ENCODE measurements around the gene MEF2A.

The MEF2A gene

GRCh38 chr15:99593070-99593469 is 27.3 kb downstream of the MEF2A start:
- peaks cover 18% of the 10 kb centered on the region for H3K79me2 ChIP-seq
- TF ChIP-seq CTCF (IDR thresholded peaks at IDR 0.05) = no peak
- no peak overlapping the region for H3K9ac ChIP-seq
- H3K9me3 ChIP-seq (ENCODE audit: control insufficient read depth, low read length) = no peaks in the 10 kb centered on the region
- H2AFZ ChIP-seq = no peak overlapping the region
- H3K4me3 ChIP-seq (ENCODE audit: low read depth, low read length) = no peak overlapping the region
- peaks cover 4% of the 10 kb centered on the region for H3K4me1 ChIP-seq
- H3K27ac ChIP-seq = no peak overlapping the region
- no peaks in the 10 kb centered on the region for H3K36me3 ChIP-seq (ENCODE audit: control insufficient read depth, insufficient read depth, low read length)
- no peak overlapping the region for H3K4me2 ChIP-seq (ENCODE audit: low read length)
- no peaks in the 10 kb centered on the region for H3K27me3 ChIP-seq (ENCODE audit: control insufficient read depth, insufficient read depth, low read length)

GRCh38 chr15:99594916-99595315 is 29.1 kb downstream of the MEF2A start:
- Histone ChIP-seq H3K4me3 (ENCODE audit: low read depth, low read length) (no peak overlapping the region), H2AFZ (no peak overlapping the region), H3K4me2 (ENCODE audit: low read length) (no peak overlapping the region), H3K4me1 (peaks cover 4% of the 10 kb centered on the region), H3K36me3 (ENCODE audit: control insufficient read depth, insufficient read depth, low read length) (no peaks in the 10 kb centered on the region), H3K79me2 (peaks cover 9% of the 10 kb centered on the region), H3K9ac (no peak overlapping the region), H3K27ac (no peak overlapping the region), H3K27me3 (ENCODE audit: control insufficient read depth, insufficient read depth, low read length) (no peaks in the 10 kb centered on the region), H3K9me3 (ENCODE audit: control insufficient read depth, low read length) (no peaks in the 10 kb centered on the region)
- TF ChIP-seq CTCF (IDR thresholded peaks at IDR 0.05) = no peak

- H2AFZ ChIP-seq = no peak overlapping the region
- no peaks in the 10 kb centered on the region for H3K4me1 ChIP-seq
- no peaks in the 10 kb centered on the region for H3K27me3 ChIP-seq (ENCODE audit: control insufficient read depth, insufficient read depth, low read length)
- H3K27ac ChIP-seq = no peak overlapping the region
- no peak overlapping the region for H3K9ac ChIP-seq
- no peak overlapping the region for H3K4me3 ChIP-seq (ENCODE audit: low read depth, low read length)
- H3K9me3 ChIP-seq (ENCODE audit: control insufficient read depth, low read length) = no peaks in the 10 kb centered on the region
- no peak overlapping the region for H3K4me2 ChIP-seq (ENCODE audit: low read length)
- H3K79me2 ChIP-seq = peaks cover 4% of the 10 kb centered on the region
- no peaks in the 10 kb centered on the region for H3K36me3 ChIP-seq (ENCODE audit: control insufficient read depth, insufficient read depth, low read length)
- no peak for TF ChIP-seq CTCF (IDR thresholded peaks at IDR 0.05)
These were observed 32.5 kb downstream of the MEF2A start for GRCh38 chr15:99598296-99598695.

- Histone ChIP-seq H3K27ac (no peak overlapping the region), H3K9me3 (ENCODE audit: control insufficient read depth, low read length) (no peaks in the 10 kb centered on the region), H3K4me3 (ENCODE audit: low read depth, low read length) (no peak overlapping the region), H3K36me3 (ENCODE audit: control insufficient read depth, insufficient read depth, low read length) (no peaks in the 10 kb centered on the region), H3K4me1 (no peaks in the 10 kb centered on the region), H3K79me2 (peaks cover 10% of the 10 kb centered on the region), H3K4me2 (ENCODE audit: low read length) (no peak overlapping the region), H3K9ac (no peak overlapping the region), H2AFZ (no peak overlapping the region), H3K27me3 (ENCODE audit: control insufficient read depth, insufficient read depth, low read length) (no peaks in the 10 kb centered on the region)
- TF ChIP-seq CTCF (IDR thresholded peaks at IDR 0.05) = no peak
These were observed 38.0 kb downstream of the MEF2A start for GRCh38 chr15:99603828-99604227.

- H3K79me2 ChIP-seq = peaks cover 9% of the 10 kb centered on the region
- H3K9me3 ChIP-seq (ENCODE audit: control insufficient read depth, low read length) = no peaks in the 10 kb centered on the region
- no peak overlapping the region for H3K4me3 ChIP-seq (ENCODE audit: low read depth, low read length)
- H2AFZ ChIP-seq = no peak overlapping the region
- no peaks in the 10 kb centered on the region for H3K4me1 ChIP-seq
- H3K36me3 ChIP-seq (ENCODE audit: control insufficient read depth, insufficient read depth, low read length) = no peaks in the 10 kb centered on the region
- H3K27me3 ChIP-seq (ENCODE audit: control insufficient read depth, insufficient read depth, low read length) = no peaks in the 10 kb centered on the region
- TF ChIP-seq CTCF (IDR thresholded peaks at IDR 0.05) = no peak
- no peak overlapping the region for H3K9ac ChIP-seq
- H3K27ac ChIP-seq = no peak overlapping the region
- H3K4me2 ChIP-seq (ENCODE audit: low read length) = no peak overlapping the region
These were observed 39.1 kb downstream of the MEF2A start for GRCh38 chr15:99604865-99605264.

Data from parathyroid adenoma (tissue), 2 donors.